Measurements from ENCODE around the gene GAS6.
"Not testable (repeated sequence)": the region's sequence is repeated elsewhere in the genome, so short reads cannot be mapped to it uniquely, and the experiment has no call there.

The GAS6 gene

GRCh38 chr13:113863524-113864272 lies at the start of gene GAS6:
Gene GAS6 (minus strand): TSS chr13:113864076. CDS start chr13:113863920, 156 bp downstream.
- no peak for DNase-seq (ENCODE audit: extremely low read depth, insufficient read length)
- peak within 1 kb of the TSS; percentile 52 for H3K4me3 ChIP-seq (replicated peaks; ENCODE audit: low read depth, low read length)
- H3K27me3 ChIP-seq (replicated peaks; ENCODE audit: control insufficient read depth, insufficient read depth, low read length), result peaks cover 2% of the 10 kb centered on the region
- no peaks in the 10 kb centered on the region for H3K36me3 ChIP-seq (ENCODE audit: control insufficient read depth, insufficient read depth, low read length)
- no peak for TF ChIP-seq CTCF (IDR thresholded peaks at IDR 0.05; ENCODE audit: insufficient read depth, low read length, poor library complexity, severe bottlenecking)

GRCh38 chr13:113913408-113913807 lies 49.5 kb upstream of the GAS6 start:
- DNase-seq (ENCODE audit: extremely low read depth, insufficient read length); H3K27me3 ChIP-seq (replicated peaks; ENCODE audit: control insufficient read depth, insufficient read depth, low read length); H3K36me3 ChIP-seq (ENCODE audit: control insufficient read depth, insufficient read depth, low read length); H3K4me3 ChIP-seq (replicated peaks; ENCODE audit: low read depth, low read length): not testable (repeated sequence)

- DNase-seq (ENCODE audit: extremely low read depth, insufficient read length), result no peak
- no peak for TF ChIP-seq CTCF (IDR thresholded peaks at IDR 0.05; ENCODE audit: insufficient read depth, low read length, poor library complexity, severe bottlenecking)
- no peaks in the 10 kb centered on the region; the same call in none of the 2 replicates for H3K27me3 ChIP-seq (replicated peaks; ENCODE audit: control insufficient read depth, insufficient read depth, low read length)
- H3K36me3 ChIP-seq (ENCODE audit: control insufficient read depth, insufficient read depth, low read length), result no peaks in the 10 kb centered on the region
- H3K4me3 ChIP-seq (replicated peaks; ENCODE audit: low read depth, low read length), result no peak overlapping the region
These were observed 48.7 kb upstream of the GAS6 start for GRCh38 chr13:113912596-113912995.

GRCh38 chr13:113907635-113908617 lies 44.0 kb upstream of the GAS6 start:
- no peak overlapping the region for H3K4me3 ChIP-seq (replicated peaks; ENCODE audit: low read depth, low read length)
- TF ChIP-seq CTCF (IDR thresholded peaks at IDR 0.05; ENCODE audit: insufficient read depth, low read length, poor library complexity, severe bottlenecking), result no peak
- DNase-seq (ENCODE audit: extremely low read depth, insufficient read length), result no peak
- H3K27me3 ChIP-seq (replicated peaks; ENCODE audit: control insufficient read depth, insufficient read depth, low read length), result no peaks in the 10 kb centered on the region; the same call in none of the 2 replicates
- no peaks in the 10 kb centered on the region for H3K36me3 ChIP-seq (ENCODE audit: control insufficient read depth, insufficient read depth, low read length)

- TF ChIP-seq CTCF (IDR thresholded peaks at IDR 0.05; ENCODE audit: insufficient read depth, low read length, poor library complexity, severe bottlenecking), result no peak
- no peaks in the 10 kb centered on the region for H3K36me3 ChIP-seq (ENCODE audit: control insufficient read depth, insufficient read depth, low read length)
- H3K27me3 ChIP-seq (replicated peaks; ENCODE audit: control insufficient read depth, insufficient read depth, low read length), result no peaks in the 10 kb centered on the region; the same call in none of the 2 replicates
- no peak for DNase-seq (ENCODE audit: extremely low read depth, insufficient read length)
- no peak overlapping the region for H3K4me3 ChIP-seq (replicated peaks; ENCODE audit: low read depth, low read length)
These were observed 42.7 kb upstream of the GAS6 start for GRCh38 chr13:113906571-113906970.

GRCh38 chr13:113905942-113906341 lies 42.1 kb upstream of the GAS6 start:
- no peaks in the 10 kb centered on the region; the same call in none of the 2 replicates for H3K27me3 ChIP-seq (replicated peaks; ENCODE audit: control insufficient read depth, insufficient read depth, low read length)
- no peak overlapping the region for H3K4me3 ChIP-seq (replicated peaks; ENCODE audit: low read depth, low read length)
- TF ChIP-seq CTCF (IDR thresholded peaks at IDR 0.05; ENCODE audit: insufficient read depth, low read length, poor library complexity, severe bottlenecking), result no peak
- no peaks in the 10 kb centered on the region for H3K36me3 ChIP-seq (ENCODE audit: control insufficient read depth, insufficient read depth, low read length)
- no peak for DNase-seq (ENCODE audit: extremely low read depth, insufficient read length)
